IMR-90 (cell line): ENCODE results near the gene NARF.

Experiments used
- BHLHE40 ChIP-seq: fragments of 150-350 bp; IDR thresholded peaks from 2 replicates; pipeline ENCODE4 v1.6.1; 2016; ENCODE audit warnings: mild to moderate bottlenecking, low read depth, low read length
- CEBPB ChIP-seq: IDR thresholded peaks from 2 replicates; pipeline ENCODE4 v1.6.1; 2012; ENCODE audit warnings: low read depth, low read length, improper control_type of control experiment
- CTCF ChIP-seq: conservative IDR thresholded peaks from 2 replicates; pipeline ENCODE4 v1.5.1; 2012; ENCODE audit warnings: mild to moderate bottlenecking, low read depth, low read length, improper control_type of control experiment
- ELK1 ChIP-seq: fragments of 150-350 bp; IDR thresholded peaks from 2 replicates; pipeline ENCODE4 v1.6.1; 2016; ENCODE audit warnings: low read depth, mild to moderate bottlenecking, low read length, moderate library complexity, borderline replicate concordance
- NFE2L2 ChIP-seq: fragments of 150-350 bp; IDR thresholded peaks from 2 replicates; pipeline ENCODE4 v1.6.1; 2016; ENCODE audit warnings: low read depth, mild to moderate bottlenecking, low read length
- POLR2A ChIP-seq: IDR thresholded peaks from 2 replicates; pipeline ENCODE4 v1.6.1; 2012; ENCODE audit warnings: mild to moderate bottlenecking, low read depth, low read length
- SMC3 ChIP-seq: fragments of 150-350 bp; IDR thresholded peaks from 2 replicates; pipeline ENCODE4 v1.6.1; 2016; ENCODE audit warnings: low read depth, mild to moderate bottlenecking, antibody characterized with exemption, low read length, moderate library complexity

- TF ChIP-seq CTCF (no peak), POLR2A (no peak), SMC3 (no peak), NFE2L2 (no peak), CEBPB (peak; percentile 34), BHLHE40 (no peak), ELK1 (no peak)
Measured at GRCh38 chr17:82531431-82531881, 72.9 kb downstream of the NARF start.
